HG03060 (cell line): ENCODE data around the gene KLHL24.
A peak's percentile ranks its signal among the peaks of the same experiment; 100 is the strongest.
"Not testable (repeated sequence)": the region's sequence is repeated elsewhere in the genome, so short reads cannot be mapped to it uniquely, and the experiment has no call there.

Experiments
- ATAC-seq: cut with Tn5 transposase; IDR thresholded peaks from one replicate; pipeline ENCODE4 v1.9.1; 2021; ENCODE audit warnings: low read depth, moderate number of reproducible peaks; ENCODE audit not compliant: unreplicated experiment

Gene KLHL24

GRCh38 chr3:183635431-183636220 is at the start of gene KLHL24:
TSS of gene KLHL24 (plus strand) at chr3:183635623. CDS start at chr3:183650357, 14,734 bp downstream.
- peak; percentile 86 for ATAC-seq

GRCh38 chr3:183586477-183586876 is 48.9 kb upstream of the KLHL24 start:
- ATAC-seq: no peak

GRCh38 chr3:183587336-183587735 is 48.1 kb upstream of the KLHL24 start:
- ATAC-seq: no peak

- no peak for ATAC-seq
Measured at GRCh38 chr3:183590442-183590841, 45.0 kb upstream of the KLHL24 start.

GRCh38 chr3:183591881-183592521 is 43.4 kb upstream of the KLHL24 start:
- ATAC-seq: peak; percentile 91

- ATAC-seq: no peak
Measured at GRCh38 chr3:183592821-183593220, 42.6 kb upstream of the KLHL24 start.

- no peak for ATAC-seq
Measured at GRCh38 chr3:183594636-183595035, 40.8 kb upstream of the KLHL24 start.

- ATAC-seq: no peak
Measured at GRCh38 chr3:183597959-183598358, 37.5 kb upstream of the KLHL24 start.

- not testable (repeated sequence) for ATAC-seq
Measured at GRCh38 chr3:183611326-183611725, 24.1 kb upstream of the KLHL24 start.

- no peak for ATAC-seq
Measured at GRCh38 chr3:183613366-183614285, 21.8 kb upstream of the KLHL24 start.

- no peak for ATAC-seq
Measured at GRCh38 chr3:183618542-183618941, 16.9 kb upstream of the KLHL24 start.

- no peak for ATAC-seq
Measured at GRCh38 chr3:183619010-183619409, 16.4 kb upstream of the KLHL24 start.

GRCh38 chr3:183619624-183620251 is 15.7 kb upstream of the KLHL24 start:
- ATAC-seq: no peak

GRCh38 chr3:183620252-183620628 is 15.2 kb upstream of the KLHL24 start:
- no peak for ATAC-seq

- ATAC-seq: not testable (repeated sequence)
Measured at GRCh38 chr3:183622473-183622872, 12.9 kb upstream of the KLHL24 start.

GRCh38 chr3:183626877-183627594 is 8.4 kb upstream of the KLHL24 start:
- ATAC-seq: no peak

- ATAC-seq: no peak
Measured at GRCh38 chr3:183629546-183630301, 5.7 kb upstream of the KLHL24 start.

- ATAC-seq: no peak
Measured at GRCh38 chr3:183631715-183632114, 3.7 kb upstream of the KLHL24 start.

GRCh38 chr3:183632725-183633124 is 2.7 kb upstream of the KLHL24 start:
- not testable (repeated sequence) for ATAC-seq
